HG03196 (cell line): Measurements from ENCODE around the gene ONECUT3.
A peak's percentile ranks its signal among the peaks of the same experiment; 100 is the strongest.
"Not testable (repeated sequence)": the region's sequence is repeated elsewhere in the genome, so short reads cannot be mapped to it uniquely, and the experiment has no call there.

Experiments used
- ATAC-seq: cut with Tn5 transposase; IDR thresholded peaks from one replicate; pipeline ENCODE4 v1.9.1; 2021; ENCODE audit not compliant: unreplicated experiment

Gene ONECUT3

GRCh38 chr19:1790054-1790792, 36.9 kb downstream of the ONECUT3 start:
- no peak for ATAC-seq

- ATAC-seq, result no peak
Observed at GRCh38 chr19:1791879-1792278, 38.6 kb downstream of the ONECUT3 start.

DNA sequence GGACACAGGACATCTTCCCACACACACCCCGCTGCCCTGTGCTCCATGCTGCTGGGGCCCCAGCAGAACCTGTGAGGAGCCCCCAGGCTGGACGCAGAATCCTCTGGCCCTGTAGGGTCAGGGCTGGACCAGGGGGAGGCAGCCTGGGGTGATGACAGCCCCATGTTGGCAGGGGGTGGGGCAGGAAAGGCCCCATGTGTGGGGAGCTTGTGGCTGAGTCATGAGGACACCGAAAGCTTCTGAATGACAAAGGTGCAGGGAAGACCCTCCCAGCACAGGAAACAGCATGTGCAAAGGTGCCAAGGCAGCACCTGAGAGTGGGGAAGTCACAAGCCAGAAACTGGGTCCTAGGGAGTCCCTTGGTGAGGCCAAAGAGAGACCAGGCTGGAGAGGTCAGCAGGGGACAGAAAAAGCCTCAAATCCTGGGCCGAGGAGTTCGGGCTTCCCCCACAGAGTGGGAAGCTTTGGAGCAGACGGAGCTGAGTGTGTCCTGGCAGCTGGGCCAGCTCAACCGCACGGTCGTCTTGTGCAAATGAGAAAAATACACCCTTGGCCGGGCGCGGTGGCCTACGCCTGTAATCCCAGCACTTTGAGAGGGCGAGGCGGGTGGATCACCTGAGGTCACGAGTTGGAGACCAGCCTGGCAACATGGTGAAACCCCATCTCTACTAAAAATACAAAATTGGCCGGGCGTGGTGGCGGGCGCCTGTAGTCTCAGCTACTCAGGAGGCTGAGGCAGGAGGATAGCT, 41.3 kb downstream of the ONECUT3 start:
- no peak for ATAC-seq

GRCh38 chr19:1796395-1797142, 43.3 kb downstream of the ONECUT3 start:
- no peak for ATAC-seq

DNA sequence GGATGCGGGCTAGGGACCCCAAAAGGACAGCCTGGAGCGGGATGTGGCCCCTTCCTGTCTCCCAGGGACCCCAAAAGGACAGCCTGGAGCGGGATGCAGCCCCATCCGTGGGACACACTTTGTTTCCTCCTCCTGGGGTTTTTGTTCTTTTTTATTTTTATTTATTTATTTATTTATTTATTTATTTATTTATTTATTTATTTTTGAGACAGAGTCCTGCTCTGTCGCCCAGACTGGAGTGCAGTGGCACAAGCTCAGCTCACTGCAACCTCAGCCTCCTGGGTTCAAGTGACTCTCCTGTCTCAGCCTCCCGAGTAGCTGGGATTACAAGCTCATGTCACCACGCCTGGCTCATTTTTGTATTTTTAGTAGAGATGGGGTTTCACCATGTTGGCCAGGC, 44.0 kb downstream of the ONECUT3 start:
- not testable (repeated sequence) for ATAC-seq

DNA sequence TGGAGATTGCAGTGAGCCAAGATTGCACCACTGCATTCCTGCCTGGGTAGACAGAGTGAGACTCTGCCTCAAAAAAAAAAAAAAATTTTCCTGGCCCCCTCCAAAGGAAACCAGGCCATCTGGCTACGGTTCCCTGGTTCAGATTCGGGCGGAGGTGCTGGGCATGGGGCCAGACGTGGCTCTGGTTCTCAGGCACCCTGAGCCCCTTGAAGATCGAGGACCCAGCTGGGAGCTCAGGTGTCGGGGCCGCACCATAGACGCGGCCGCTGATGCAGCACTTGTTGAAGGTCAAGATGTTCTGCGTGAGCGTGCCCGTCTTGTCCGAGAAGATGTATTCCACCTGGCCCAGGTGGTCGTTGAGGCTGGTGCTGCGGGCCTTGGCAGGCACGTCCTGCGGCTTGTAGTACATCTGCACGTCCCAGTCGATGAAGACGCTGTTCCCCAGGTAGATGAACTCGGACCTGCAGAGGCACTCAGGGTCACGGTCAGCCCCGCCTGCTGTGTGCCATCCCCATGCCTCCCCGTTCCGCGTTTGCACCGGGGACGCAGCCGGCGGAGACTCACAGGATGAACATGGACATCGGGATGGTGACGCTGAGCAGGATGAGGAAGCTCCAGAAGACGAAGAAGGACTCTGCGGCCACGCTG, 46.5 kb downstream of the ONECUT3 start:
- ATAC-seq, result no peak

GRCh38 chr19:1804858-1805257, 51.6 kb downstream of the ONECUT3 start:
- ATAC-seq, result no peak

- ATAC-seq, result no peak
Observed at GRCh38 chr19:1805401-1806183, 52.3 kb downstream of the ONECUT3 start.

GRCh38 chr19:1806184-1807029, 53.1 kb downstream of the ONECUT3 start:
- no peak for ATAC-seq

DNA sequence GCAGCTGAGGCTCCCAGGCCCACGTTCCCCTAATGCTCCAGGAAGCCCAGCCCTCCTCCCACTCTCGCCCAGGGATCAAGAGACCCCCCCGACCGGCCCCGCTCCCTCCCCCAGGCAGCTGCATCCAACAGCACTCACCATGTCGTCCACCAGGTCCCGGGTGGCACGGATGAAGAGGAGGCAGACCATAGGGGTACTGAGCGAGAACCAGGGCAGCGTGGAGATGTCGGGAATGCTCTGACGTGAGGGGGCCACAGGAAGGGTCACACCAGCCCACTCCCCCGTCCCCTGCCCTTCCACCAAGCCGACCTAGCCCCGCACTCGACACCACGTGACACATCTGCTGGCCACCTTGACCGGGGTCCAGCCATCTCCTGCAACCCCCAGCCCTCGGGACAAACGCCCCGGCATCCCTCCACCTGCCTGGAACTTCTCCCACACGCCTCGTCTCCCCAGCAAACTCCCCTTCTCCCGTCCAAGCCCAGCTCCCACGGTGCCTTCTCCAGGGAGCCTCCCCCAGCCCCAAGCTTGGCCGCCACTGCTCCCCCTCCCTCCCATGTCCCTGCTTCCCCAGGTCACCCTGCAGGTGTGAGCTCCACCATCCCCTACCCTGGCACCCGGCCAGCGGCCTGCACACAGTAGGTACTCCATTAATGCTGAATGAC, 53.9 kb downstream of the ONECUT3 start:
- no peak for ATAC-seq

- ATAC-seq, result no peak
Observed at GRCh38 chr19:1807695-1808394, 54.5 kb downstream of the ONECUT3 start.

DNA sequence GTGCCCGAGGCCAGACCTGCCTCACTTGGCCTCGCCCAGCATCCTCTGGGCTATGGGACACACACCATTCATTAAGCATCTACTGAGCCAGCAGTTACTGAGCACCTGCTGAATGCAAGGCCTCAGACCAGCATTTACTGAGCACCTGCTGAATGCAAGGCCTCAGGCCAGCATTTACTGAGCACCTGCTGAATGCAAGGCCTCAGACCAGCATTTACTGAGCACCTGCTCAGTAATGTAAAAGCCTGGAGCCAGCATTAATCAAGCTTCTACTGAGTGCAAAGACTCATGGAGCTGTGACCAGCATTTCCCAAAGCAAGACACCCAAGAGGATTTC, 55.1 kb downstream of the ONECUT3 start:
- ATAC-seq, result no peak

DNA sequence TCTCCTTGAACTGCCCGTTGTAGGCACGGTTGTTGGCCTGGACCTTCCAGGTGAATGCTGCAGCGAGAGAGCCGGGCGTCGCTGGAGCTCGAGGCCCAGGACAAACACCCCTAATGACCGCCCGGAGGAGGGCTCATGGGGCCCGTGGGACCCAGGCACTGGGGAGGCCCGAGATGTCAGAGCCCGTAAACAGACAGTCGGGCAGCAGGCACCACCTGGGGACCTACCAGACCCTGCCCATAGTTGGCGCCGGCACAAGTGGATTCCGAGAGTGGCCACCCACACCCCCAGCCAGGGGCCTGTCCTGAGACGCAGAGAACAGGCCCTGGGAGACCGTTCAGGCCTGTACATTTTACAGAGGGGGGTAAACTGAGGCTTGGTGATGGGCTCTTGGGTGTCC, 56.4 kb downstream of the ONECUT3 start:
- ATAC-seq, result no peak

- no peak for ATAC-seq
Observed at GRCh38 chr19:1810439-1811160, 57.3 kb downstream of the ONECUT3 start.

DNA sequence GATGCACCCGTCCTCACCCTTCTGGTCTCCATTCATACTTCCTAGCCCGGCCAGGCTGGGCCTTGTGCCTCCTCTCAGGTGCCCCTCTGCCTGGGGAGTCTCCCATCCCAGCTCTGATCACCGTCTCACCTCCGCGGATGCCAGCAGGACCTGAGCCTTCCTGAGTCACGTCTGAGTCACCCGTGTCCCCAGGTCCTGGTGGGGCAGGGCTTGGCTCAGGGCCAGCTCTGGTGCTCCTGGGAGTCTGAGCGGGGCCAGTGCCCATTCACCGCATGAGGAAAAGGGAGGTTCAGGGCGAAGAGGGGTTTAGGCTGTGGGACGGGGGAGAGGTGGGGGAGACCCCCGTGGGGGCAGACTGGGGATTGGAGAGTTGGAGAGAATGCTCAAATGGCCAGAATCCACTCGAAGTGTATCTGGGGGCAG, 58.2 kb downstream of the ONECUT3 start:
- ATAC-seq, result no peak

DNA sequence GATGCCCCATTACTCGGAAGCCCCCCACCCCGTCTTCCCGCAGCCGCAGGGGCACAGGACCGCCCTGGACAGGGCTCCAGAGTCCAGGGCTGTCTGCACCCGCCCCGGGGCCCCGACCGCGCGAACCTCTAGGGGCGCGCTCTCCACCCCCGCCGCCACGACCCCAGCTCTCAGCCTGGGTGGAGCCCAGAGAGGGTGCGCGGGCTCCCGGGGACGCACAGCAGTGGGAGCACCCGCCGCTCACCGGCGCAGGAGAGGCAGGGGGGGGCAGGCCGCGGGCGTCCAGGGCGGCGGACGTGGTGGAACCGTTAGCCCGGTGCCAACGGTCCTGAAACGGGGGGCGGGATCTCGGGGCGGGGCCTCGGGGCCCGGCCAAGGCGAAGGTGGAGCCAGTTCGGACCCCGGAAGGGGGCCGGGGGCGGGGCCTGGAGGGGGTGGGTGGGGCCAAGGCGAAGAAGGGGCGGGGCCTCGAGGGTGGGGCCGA, 58.7 kb downstream of the ONECUT3 start, which contains the start of gene ATP8B3:
Gene ATP8B3 (minus strand): TSS at position 335 of the 484 bp plus-strand sequence. CDS start 540 bp downstream, outside the sequence.
- ATAC-seq, result peak; percentile 17

- peak; percentile 72 for ATAC-seq
Observed at GRCh38 chr19:1812426-1813191, 59.3 kb downstream of the ONECUT3 start.
